COLO829 (cell line): Measurements from ENCODE around the gene C19orf12.
"Not testable (repeated sequence)": the region's sequence is repeated elsewhere in the genome, so short reads cannot be mapped to it uniquely, and the experiment has no call there.

Experiments
- DNase-seq: peaks from one replicate; pipeline ENCODE4 v3.0.0; 2012; ENCODE audit warnings: low spot score

C19orf12 gene

DNA sequence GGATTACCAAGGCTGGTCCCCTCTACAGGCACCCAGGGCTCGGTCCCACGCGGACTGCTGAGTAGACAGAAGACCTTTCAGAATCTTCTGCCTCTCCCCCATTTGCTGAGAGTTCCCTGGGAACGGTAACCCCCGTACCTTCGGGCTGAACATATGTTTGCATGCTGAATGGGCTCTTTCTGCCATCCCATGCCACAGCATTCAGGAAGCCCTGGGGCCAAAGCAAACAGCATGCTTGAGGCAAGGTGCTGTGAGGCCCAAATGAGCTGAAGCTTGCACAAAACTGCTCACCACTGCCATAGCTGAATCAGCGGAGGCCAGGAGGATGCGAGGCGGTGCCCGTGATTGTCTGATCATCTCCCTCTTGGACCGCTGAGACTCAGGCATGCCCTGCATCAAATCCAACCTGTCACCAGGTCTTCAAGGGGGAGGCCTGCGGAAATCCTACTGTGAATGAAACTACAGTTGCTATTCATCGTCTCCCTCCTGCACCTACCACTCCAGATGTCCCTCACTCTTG is 16.3 kb upstream of the C19orf12 start:
- no peak for DNase-seq

DNA sequence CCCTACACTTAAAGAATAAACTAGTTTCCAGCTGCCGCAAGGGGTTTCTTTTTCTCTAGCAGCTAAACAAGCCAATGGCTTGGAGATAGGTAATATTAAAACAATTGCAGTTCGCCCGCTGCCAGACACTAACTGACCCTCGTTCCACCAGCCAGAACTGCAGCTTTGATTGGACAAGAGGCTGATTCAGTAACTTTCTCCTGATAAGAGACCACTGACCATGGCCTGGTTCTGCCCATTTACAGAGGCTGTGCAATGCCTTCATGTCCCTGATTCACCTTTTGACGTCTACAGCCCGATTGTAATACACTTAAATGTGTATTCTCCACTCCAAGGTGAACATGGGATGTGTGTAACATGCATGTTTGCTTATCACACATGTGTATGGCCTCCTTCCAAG is 12.8 kb upstream of the C19orf12 start:
- DNase-seq = no peak

DNA sequence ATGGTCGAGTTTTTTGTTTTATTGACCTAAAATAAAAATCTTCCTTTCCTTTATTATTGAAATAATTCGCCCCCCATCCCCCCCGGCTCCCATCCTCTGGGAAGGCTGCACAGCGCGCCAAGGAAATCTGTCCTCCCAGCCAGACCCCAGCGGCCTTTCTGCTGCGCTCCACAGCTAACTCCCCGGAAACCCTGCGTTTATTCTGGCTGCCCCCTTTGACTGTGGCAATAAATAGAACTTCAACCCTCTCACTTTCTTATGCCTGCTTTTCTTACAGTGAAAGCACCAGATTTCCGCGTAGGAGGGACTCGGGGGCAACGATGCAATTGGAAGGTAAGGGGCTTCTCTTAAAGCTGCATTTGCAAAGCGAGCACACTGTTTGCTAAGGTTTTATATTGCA is 9.7 kb upstream of the C19orf12 start:
- no peak for DNase-seq

DNA sequence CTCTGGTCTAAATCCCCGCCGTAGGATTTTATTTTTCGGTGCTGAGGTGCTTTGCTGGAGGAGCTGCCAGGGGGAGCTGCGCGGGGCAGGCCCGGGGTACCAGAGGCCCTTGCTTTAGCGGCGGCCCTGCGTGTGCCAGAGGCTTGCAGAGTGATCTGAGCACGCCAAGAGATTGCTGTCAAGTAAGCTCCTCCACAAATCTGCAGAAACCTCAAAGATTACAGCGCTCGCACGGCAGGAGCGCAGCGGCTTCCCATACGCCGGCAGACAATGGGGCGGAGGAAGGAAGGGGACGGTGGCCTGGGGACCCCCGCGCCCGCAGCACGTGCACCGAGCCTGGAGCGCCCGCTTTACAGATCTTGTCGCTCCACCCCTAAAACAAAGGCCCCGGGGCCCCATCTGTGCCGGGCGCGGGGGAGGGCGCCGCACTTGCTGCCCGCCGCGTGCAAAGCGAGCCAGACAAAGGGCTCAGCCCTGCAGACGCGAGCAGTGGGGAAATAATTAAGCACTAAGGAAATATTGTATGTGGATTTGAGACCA is 9.1 kb upstream of the C19orf12 start:
- DNase-seq = no peak

- DNase-seq = no peak
Measured at GRCh38 chr19:29717051-29717450, 2.0 kb upstream of the C19orf12 start.

DNA sequence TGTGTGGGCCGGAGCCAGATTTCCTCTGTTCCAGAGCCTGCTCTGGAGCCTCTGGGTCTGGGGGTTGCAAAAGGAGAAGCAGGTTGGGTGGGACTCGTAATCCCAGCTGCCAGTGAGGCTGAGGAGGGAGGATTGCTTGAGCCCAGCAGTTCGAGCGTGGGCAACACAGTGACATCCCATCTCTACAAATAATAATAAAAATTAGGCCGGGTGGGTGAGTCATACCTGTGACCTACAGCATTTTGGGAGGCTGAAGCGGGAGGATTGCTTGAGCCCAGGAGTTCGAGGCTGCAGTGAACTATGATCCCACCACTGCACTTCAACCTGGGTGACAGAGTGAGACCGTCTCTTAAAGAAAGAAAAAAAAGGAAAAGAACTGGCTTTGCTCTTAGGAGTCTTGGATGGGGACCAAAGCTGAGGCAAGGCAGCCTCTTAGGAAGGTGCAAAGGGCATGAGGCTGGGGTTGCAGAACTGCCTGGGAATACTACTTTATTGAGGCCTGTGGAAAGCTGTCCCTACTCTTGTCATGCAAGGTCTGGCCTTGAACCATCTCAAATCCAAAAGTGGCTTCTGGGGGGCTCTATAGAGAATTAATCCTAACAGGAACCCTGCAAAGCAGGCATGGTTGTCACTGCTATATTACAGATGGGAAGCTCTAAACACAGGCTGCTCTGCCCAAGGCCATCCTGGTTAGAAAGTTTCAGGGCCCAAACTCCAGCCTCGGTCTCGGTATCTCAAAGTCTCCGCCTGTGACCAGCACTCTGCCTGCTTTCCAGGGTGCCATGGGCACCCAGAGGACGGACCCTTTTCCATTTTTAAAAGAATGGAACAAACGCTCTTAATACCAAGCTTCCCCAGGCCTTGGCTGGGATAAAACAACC is 880 bp upstream of the C19orf12 start:
- no peak for DNase-seq

DNA sequence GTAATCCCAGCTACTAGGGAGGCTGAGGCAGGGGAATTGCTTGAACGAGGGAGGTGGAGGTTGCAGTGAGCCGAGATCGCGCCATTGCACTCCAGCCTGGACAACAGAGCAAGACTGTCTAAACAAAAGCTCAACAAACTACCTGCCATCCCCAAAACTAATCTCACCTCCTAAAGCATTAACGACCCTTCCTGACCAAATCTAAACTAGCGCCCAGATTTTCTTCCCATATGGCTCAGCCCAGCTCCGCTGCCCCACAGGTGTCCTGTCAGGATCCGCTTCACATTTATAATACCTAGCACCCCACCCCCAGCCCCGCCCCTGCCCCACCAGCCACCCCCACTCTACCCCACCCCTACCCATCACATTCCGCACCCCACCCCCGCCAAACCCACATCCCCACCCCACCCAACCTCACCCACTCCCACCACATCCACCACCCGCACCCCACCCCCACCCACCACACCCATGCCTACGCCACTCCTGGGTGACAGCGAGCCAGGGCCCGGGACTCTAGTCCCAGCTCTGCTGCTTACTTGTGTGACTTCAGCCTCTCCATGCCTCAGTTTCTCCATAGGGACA is 599 bp downstream of the C19orf12 start:
- DNase-seq = no peak

GRCh38 chr19:29712744-29713516 is 2.1 kb downstream of the C19orf12 start:
- no peak for DNase-seq

- no peak for DNase-seq
Measured at GRCh38 chr19:29711584-29712132, 3.4 kb downstream of the C19orf12 start.

- DNase-seq = not testable (repeated sequence)
Measured at GRCh38 chr19:29709440-29709798, 5.6 kb downstream of the C19orf12 start.

GRCh38 chr19:29708554-29709439 is 6.3 kb downstream of the C19orf12 start:
- DNase-seq = no peak

DNA sequence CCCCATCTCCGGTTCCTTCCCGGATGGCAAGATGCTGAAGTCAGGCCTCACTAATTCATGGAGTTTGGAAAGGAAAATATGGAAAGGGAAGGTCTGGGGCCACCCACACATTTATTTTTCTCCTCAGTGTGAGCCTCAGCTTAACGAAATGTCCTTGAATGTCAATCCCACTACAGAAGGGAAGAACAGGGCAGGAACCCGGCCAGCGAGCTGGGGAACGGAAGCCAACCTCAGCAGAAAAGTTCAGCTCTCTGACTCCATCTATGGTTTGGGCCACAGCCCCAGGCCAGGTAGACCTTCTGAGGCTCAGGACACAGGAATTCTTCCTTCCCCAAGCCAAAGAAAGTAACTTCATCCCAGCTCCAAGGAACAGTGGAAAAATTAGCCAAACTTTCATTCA is 8.4 kb downstream of the C19orf12 start:
- DNase-seq = no peak

- DNase-seq = no peak
Measured at GRCh38 chr19:29705706-29706105, 9.4 kb downstream of the C19orf12 start.

GRCh38 chr19:29704562-29705558 is 10.2 kb downstream of the C19orf12 start:
- no peak for DNase-seq

GRCh38 chr19:29702963-29703320 is 12.1 kb downstream of the C19orf12 start:
- no peak for DNase-seq

GRCh38 chr19:29702161-29702962 is 12.7 kb downstream of the C19orf12 start:
- DNase-seq = no peak

DNA sequence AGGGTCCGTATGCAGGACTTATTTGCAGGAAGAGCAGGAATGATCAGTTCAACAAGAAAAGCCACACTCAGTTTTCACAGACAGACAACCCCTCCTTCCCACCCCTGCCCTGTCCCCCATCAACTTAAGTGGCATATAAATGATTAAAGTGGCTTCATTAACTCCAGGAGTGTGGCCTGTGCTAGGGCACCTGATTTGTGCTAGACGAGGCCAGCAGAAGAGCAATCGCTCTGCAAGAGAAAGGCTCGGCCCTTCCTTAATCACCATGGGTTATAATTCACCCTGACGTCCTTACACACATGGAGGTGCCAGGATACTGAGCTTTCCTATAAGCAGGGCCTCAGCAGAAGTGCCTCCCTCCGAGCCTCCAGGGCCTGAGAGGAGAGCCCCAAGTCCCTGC is 14.6 kb downstream of the C19orf12 start:
- no peak for DNase-seq

DNA sequence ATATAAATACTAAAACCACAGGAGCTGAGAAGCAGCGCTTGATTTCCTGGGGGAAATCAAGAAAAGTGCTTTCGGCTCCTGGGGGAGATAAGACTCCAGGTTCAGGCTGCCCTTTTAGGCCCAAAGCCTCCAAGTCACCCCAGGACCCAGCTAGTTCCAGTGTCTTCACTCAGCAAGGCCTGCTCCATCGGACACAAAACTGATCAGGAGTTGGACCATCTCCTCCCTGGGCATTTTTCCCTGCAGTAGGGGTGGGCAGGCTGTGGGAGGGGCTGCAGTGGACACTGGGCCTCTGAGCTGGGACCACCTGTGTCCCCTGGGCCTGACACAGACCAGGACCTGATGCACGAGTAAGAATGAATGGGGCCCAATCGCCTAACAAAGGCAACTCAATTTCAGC is 15.2 kb downstream of the C19orf12 start:
- no peak for DNase-seq
